Parathyroid adenoma (tissue), 2 donors: ENCODE measurements around the gene ASH1L.
A peak's percentile ranks its signal among the peaks of the same experiment; 100 is the strongest.
"Not testable (repeated sequence)": the region's sequence is repeated elsewhere in the genome, so short reads cannot be mapped to it uniquely, and the experiment has no call there.

Experiments
- H2AFZ ChIP-seq: fragments of 300-600 bp; sonication (generic); one replicate; pipeline ENCODE4 v1.7.0; 2017; ENCODE audit warnings: antibody characterized with exemption, mild to moderate bottlenecking
- H3K27ac ChIP-seq: fragments of 300-600 bp; sonication (generic); one replicate; pipeline ENCODE4 v1.7.0; 2017
- H3K27me3 ChIP-seq: fragments of 300-600 bp; sonication (generic); one replicate; pipeline ENCODE4 v1.7.0; 2017; ENCODE audit warnings: low read length; ENCODE audit not compliant: control insufficient read depth, insufficient read depth
- H3K36me3 ChIP-seq: fragments of 300-600 bp; sonication (generic); one replicate; pipeline ENCODE4 v1.7.0; 2017; ENCODE audit warnings: low read length; ENCODE audit not compliant: control insufficient read depth, insufficient read depth
- H3K4me1 ChIP-seq: fragments of 300-600 bp; sonication (generic); one replicate; pipeline ENCODE4 v1.7.0; 2017; ENCODE audit warnings: control low read depth
- H3K4me2 ChIP-seq: fragments of 300-600 bp; sonication (generic); one replicate; pipeline ENCODE4 v1.7.0; 2017; ENCODE audit warnings: low read length
- H3K4me3 ChIP-seq: fragments of 300-600 bp; sonication (generic); one replicate; pipeline ENCODE4 v1.7.0; 2017; ENCODE audit warnings: low read depth, low read length
- H3K79me2 ChIP-seq: fragments of 300-600 bp; sonication (generic); one replicate; pipeline ENCODE4 v1.7.0; 2017; ENCODE audit warnings: control low read depth
- H3K9ac ChIP-seq: fragments of 300-600 bp; sonication (generic); one replicate; pipeline ENCODE4 v1.7.0; 2017; ENCODE audit warnings: mild to moderate bottlenecking
- H3K9me3 ChIP-seq: fragments of 300-600 bp; sonication (generic); one replicate; pipeline ENCODE4 v1.7.0; 2017; ENCODE audit warnings: low read length; ENCODE audit not compliant: control insufficient read depth
- CTCF ChIP-seq: fragments of 300-600 bp; sonication (generic); IDR thresholded peaks from one replicate; pipeline ENCODE4 v1.7.0; 2017; ENCODE audit warnings: antibody characterized with exemption, mild to moderate bottlenecking
- donor health status: primary hyperparathyroidism.

Gene ASH1L

GRCh38 chr1:155295942-155296267, 266.7 kb downstream of the ASH1L start:
- Histone ChIP-seq H3K36me3 (no peaks in the 10 kb centered on the region), H3K4me3 (no peak overlapping the region), H3K9me3 (no peaks in the 10 kb centered on the region), H3K27ac (no peak overlapping the region), H3K4me1 (no peaks in the 10 kb centered on the region), H3K4me2 (no peak overlapping the region), H3K79me2 (no peaks in the 10 kb centered on the region), H2AFZ (no peak overlapping the region), H3K27me3 (no peaks in the 10 kb centered on the region), H3K9ac (no peak overlapping the region)
- TF ChIP-seq CTCF: no peak

- Histone ChIP-seq H3K27ac (no peak overlapping the region), H2AFZ (peak overlapping the region; percentile 58), H3K36me3 (no peaks in the 10 kb centered on the region), H3K9ac (no peak overlapping the region), H3K4me3 (no peak overlapping the region), H3K4me2 (no peak overlapping the region), H3K9me3 (no peaks in the 10 kb centered on the region), H3K4me1 (no peaks in the 10 kb centered on the region), H3K79me2 (no peaks in the 10 kb centered on the region), H3K27me3 (no peaks in the 10 kb centered on the region)
- no peak for TF ChIP-seq CTCF
These were observed 267.2 kb downstream of the ASH1L start for GRCh38 chr1:155295183-155295941.

- H3K9ac ChIP-seq: no peak overlapping the region
- H3K27me3 ChIP-seq: no peaks in the 10 kb centered on the region
- no peak overlapping the region for H3K4me2 ChIP-seq
- no peak for TF ChIP-seq CTCF
- H2AFZ ChIP-seq: peak overlapping the region; percentile 58
- no peaks in the 10 kb centered on the region for H3K9me3 ChIP-seq
- H3K79me2 ChIP-seq: no peaks in the 10 kb centered on the region
- no peak overlapping the region for H3K4me3 ChIP-seq
- H3K27ac ChIP-seq: no peak overlapping the region
- H3K36me3 ChIP-seq: no peaks in the 10 kb centered on the region
- no peaks in the 10 kb centered on the region for H3K4me1 ChIP-seq
These were observed 268.0 kb downstream of the ASH1L start for GRCh38 chr1:155294520-155295182.

- Histone ChIP-seq H3K4me1 (no peaks in the 10 kb centered on the region), H3K79me2 (no peaks in the 10 kb centered on the region), H3K9me3 (no peaks in the 10 kb centered on the region), H3K27ac (no peak overlapping the region), H3K9ac (no peak overlapping the region), H3K27me3 (no peaks in the 10 kb centered on the region), H3K4me3 (no peak overlapping the region), H2AFZ (no peak overlapping the region), H3K36me3 (no peaks in the 10 kb centered on the region), H3K4me2 (no peak overlapping the region)
- TF ChIP-seq CTCF: no peak
These were observed 269.4 kb downstream of the ASH1L start for GRCh38 chr1:155293086-155293749.

GRCh38 chr1:155291006-155291405, 271.6 kb downstream of the ASH1L start:
- not testable (repeated sequence) for H3K9me3 ChIP-seq, H3K9ac ChIP-seq, H3K4me1 ChIP-seq, H3K4me3 ChIP-seq, H2AFZ ChIP-seq, H3K27ac ChIP-seq, H3K36me3 ChIP-seq, H3K27me3 ChIP-seq, H3K79me2 ChIP-seq, H3K4me2 ChIP-seq
